SH-SY5Y (cell line): ENCODE results near the gene TYSND1.

ENCODE experiments used
- GATA2 ChIP-seq: IDR thresholded peaks from 2 replicates; pipeline ENCODE4 v1.6.1; 2011; ENCODE audit warnings: mild to moderate bottlenecking, low read depth, low read length
- GATA3 ChIP-seq: IDR thresholded peaks from 2 replicates; pipeline ENCODE4 v1.6.1; 2011; ENCODE audit warnings: low read depth, mild to moderate bottlenecking, low read length, moderate library complexity

- TF ChIP-seq GATA3 (no peak), GATA2 (no peak)
Observed at GRCh38 chr10:70093335-70093944, 53.1 kb downstream of the TYSND1 start.
